Progenitor cell of endocrine pancreas (in vitro differentiated cells): Measurements from ENCODE around the gene DCUN1D4. TPM values are rescaled to one million over a fixed set of nuclear protein-coding genes. Genes with fewer than 3 reads are reported as not detected.
A peak's percentile ranks its signal among the peaks of the same experiment; 100 is the strongest.

Source experiments
- DNase-seq: peaks from one replicate; pipeline ENCODE4 v3.0.0; 2021; ENCODE audit warnings: low spot score; ENCODE audit not compliant: unreplicated experiment
- H3K27ac Mint-ChIP-seq: 2 replicates; pipeline ENCODE4 v1.8.0; 2021; ENCODE audit warnings: mild to moderate bottlenecking, moderate library complexity, mixed read lengths
- H3K27me3 Mint-ChIP-seq: 2 replicates; pipeline ENCODE4 v1.8.0; 2021; ENCODE audit warnings: mixed read lengths
- H3K36me3 Mint-ChIP-seq: 2 replicates; pipeline ENCODE4 v1.8.0; 2022; ENCODE audit warnings: mixed read lengths; ENCODE audit not compliant: insufficient read depth
- H3K4me1 Mint-ChIP-seq: 2 replicates; pipeline ENCODE4 v1.8.0; 2021; ENCODE audit warnings: low read depth, mixed read lengths
- H3K4me3 Mint-ChIP-seq: 2 replicates; pipeline ENCODE4 v1.8.0; 2021; ENCODE audit warnings: low read depth, mild to moderate bottlenecking, moderate library complexity, mixed read lengths
- H3K9me3 Mint-ChIP-seq: 2 replicates; pipeline ENCODE4 v1.8.0; 2021; ENCODE audit warnings: low read depth, mixed read lengths
- CTCF ChIP-seq: fragments of 200-600 bp; sonication (generic); IDR thresholded peaks from one replicate; pipeline ENCODE4 v1.5.0; 2021; ENCODE audit warnings: antibody characterized with exemption, mild to moderate bottlenecking; ENCODE audit not compliant: unreplicated experiment
- total RNA-seq: library from RNA; stranded (reverse); gene quantifications from 2 replicates; pipeline ENCODE4 v1.2.1, GENCODE V29; 2021

DCUN1D4 gene
- total RNA-seq, 1 donor from 2014 or later, result 69.8 TPM

GRCh38 chr4:51855270-51855669 is 12.3 kb downstream of the DCUN1D4 start:
- Mint-ChIP-seq H3K27me3 (no peaks in the 10 kb centered on the region), H3K4me1 (peaks cover 67% of the 10 kb centered on the region), H3K36me3 (no peaks in the 10 kb centered on the region), H3K4me3 (no peak overlapping the region), H3K27ac (peak overlapping the region; percentile 63), H3K9me3 (no peaks in the 10 kb centered on the region)
- DNase-seq, result no peak
- no peak for TF ChIP-seq CTCF

GRCh38 chr4:51855751-51856150 is 12.8 kb downstream of the DCUN1D4 start:
- DNase-seq, result no peak
- Mint-ChIP-seq H3K4me1 (peaks cover 68% of the 10 kb centered on the region), H3K27ac (no peak overlapping the region), H3K36me3 (peaks cover 1% of the 10 kb centered on the region), H3K4me3 (no peak overlapping the region), H3K9me3 (no peaks in the 10 kb centered on the region), H3K27me3 (no peaks in the 10 kb centered on the region)
- TF ChIP-seq CTCF, result no peak

GRCh38 chr4:51858605-51859202 is 15.8 kb downstream of the DCUN1D4 start:
- H3K36me3 Mint-ChIP-seq, result peaks cover 1% of the 10 kb centered on the region
- peaks cover 46% of the 10 kb centered on the region for H3K4me1 Mint-ChIP-seq
- TF ChIP-seq CTCF, result no peak
- peak overlapping the region; percentile 26 for H3K27ac Mint-ChIP-seq
- no peak overlapping the region for H3K4me3 Mint-ChIP-seq
- no peaks in the 10 kb centered on the region for H3K9me3 Mint-ChIP-seq
- DNase-seq, result no peak
- H3K27me3 Mint-ChIP-seq, result no peaks in the 10 kb centered on the region

- Mint-ChIP-seq H3K27me3 (no peaks in the 10 kb centered on the region), H3K4me1 (peaks cover 39% of the 10 kb centered on the region), H3K4me3 (no peak overlapping the region), H3K9me3 (no peaks in the 10 kb centered on the region), H3K36me3 (peaks cover 1% of the 10 kb centered on the region), H3K27ac (no peak overlapping the region)
- DNase-seq, result no peak
- TF ChIP-seq CTCF, result no peak
These were observed 16.6 kb downstream of the DCUN1D4 start for GRCh38 chr4:51859476-51860031.

- Mint-ChIP-seq H3K36me3 (peaks cover 8% of the 10 kb centered on the region), H3K27ac (no peak overlapping the region), H3K4me3 (no peak overlapping the region), H3K4me1 (peaks cover 25% of the 10 kb centered on the region), H3K9me3 (no peaks in the 10 kb centered on the region), H3K27me3 (no peaks in the 10 kb centered on the region)
- TF ChIP-seq CTCF, result no peak
- no peak for DNase-seq
These were observed 19.2 kb downstream of the DCUN1D4 start for GRCh38 chr4:51862199-51862598.
